Measurements from ENCODE around the gene DDAH1.

DNA sequence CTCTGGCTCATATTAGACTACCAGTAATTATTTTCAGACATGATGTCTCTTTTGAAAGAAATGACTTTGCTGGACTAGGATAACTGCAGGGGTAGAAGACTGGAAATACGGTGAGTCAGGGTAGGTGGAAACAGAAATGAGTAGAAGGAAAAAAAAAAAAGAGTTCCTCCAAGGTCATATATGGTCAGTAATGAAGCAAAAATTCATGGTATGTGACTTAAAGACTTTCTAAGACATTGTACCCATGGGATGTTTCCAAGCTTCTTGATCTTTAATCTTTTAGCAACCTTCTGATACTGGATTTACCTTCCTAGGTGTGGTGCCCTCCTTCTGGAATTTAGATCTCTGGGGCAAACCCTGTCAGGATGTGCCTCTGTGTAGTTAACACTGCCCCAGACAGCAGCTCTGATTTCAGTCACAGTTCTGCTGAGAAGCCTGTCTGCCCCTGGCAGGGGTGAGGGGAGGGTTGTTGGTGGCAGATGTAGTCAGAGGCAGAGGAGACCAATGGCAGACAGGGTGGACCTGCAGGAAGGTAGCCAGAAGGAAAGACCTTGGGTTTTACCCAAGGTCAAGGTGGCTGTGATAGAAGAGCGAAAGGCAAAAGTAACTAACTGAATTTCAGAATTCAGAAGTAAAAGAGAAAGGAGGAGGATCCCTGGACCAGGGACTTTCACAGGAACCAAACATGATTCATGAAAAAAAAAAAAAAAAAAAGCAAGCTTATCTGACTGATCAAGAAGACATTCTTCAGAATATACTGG is 144.4 kb downstream of the DDAH1 start:
- TF ChIP-seq POLR2A (IDR thresholded peaks at IDR 0.05; ENCODE audit: low read length) (no peak), GATA1 (IDR thresholded peaks at IDR 0.05; ENCODE audit: low read depth, low read length) (no peak)
